NCI-H187 treated with DMSO at 0.1 percent for 48 hours (cell line): ENCODE measurements around the gene GPR84.
"Not testable (repeated sequence)": the region's sequence is repeated elsewhere in the genome, so short reads cannot be mapped to it uniquely, and the experiment has no call there.

Experiments used
- DNase-seq: peaks from one replicate; lab custom pipeline; 2025; lab: John Stamatoyannopoulos, UW

The GPR84 gene

DNA sequence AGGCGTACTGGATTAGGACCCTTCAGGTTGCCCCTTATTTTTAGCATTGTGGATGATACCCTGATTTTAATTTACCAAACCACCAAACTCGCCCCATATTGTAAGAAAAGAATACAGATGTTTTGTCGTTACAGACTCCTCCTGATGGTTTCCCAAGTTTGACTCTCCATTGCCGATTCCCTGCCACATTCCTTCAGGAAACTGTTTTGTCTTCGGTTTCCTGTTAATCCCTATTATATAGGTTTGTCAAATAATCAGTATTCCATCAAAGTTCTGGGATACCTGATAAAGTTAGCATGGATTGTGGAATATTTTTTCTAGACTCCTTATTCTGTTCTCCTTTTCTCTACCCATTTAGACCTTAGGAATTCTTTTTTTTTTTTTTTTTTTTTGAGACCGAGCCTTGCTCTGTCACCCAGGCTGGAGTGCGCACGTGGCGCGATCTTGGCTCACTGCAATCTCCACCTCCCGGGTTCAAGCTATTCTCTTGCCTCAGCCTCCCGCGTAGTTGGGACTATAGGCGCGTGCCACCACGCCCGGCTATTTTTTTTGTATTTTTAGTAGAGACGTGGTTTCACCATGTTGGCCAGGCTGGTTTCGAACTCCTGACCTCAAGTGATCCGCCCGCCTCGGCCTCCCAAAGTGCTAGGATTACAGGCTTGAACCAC lies 38.7 kb downstream of the GPR84 start:
- not testable (repeated sequence) for DNase-seq

DNA sequence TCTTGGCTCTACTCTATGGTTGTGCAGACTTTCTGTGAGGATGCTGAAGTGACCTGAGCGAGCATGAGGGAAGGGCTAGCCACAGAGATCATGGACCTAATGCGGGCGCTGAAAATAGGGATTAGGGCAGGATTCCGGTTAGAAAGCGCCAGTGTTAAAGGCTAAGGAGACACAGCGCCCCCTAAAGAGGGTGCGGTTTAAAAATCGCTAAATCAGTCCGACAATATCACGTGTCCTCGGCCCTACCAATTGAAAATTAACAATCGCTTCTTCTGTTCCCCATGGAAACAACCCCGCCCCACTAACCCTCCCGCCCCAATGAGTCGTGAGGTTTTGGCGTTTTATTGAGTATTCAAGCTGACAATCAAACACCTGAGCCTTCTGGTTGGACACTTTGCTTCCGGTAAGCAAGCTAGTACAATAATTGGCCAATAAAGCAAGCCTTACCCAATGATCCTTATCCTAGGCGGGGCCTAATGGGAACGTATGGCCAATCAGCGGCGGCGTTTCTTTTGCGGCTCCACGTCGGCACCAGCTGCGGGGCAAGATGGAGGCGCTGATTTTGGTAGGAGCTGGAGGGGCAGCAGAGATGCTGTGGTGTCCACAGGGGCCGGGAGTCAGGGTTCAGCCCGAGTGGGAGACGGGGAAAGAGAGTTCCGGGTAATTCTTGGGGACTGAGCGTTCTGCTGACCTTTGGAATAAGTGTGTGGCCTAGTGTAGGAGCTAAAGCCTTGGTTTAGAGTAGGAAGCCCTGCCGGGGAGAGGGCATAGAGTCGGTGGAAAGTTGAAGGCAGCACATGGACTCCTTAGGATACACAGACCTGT lies 39.5 kb downstream of the GPR84 start, which contains the start of gene COPZ1:
TSS of gene COPZ1 (plus strand) at position 515 of the 825 bp plus-strand sequence. CDS start at position 548, 33 bp downstream.
- peak; percentile 99 for DNase-seq

DNA sequence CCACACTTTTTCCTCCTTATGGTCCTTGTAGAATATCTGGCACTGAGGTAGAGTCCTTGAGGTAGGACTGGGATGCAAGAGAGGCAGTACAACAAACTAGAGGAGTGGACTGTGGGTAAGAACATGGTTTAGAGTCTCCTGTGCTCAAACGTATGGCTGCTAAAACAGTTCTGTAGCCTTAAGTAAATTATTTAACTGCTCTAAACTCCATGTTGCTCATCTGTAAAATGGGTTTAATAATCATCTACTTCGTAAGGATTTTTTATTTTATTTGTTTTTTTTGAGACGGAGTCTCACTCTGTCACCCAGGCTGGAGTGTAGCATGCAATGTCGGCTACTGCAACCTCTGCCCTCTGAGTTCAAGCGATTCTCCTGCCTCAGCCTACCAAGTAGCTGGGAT lies 42.9 kb downstream of the GPR84 start:
- DNase-seq, result no peak
